IMR-90 (cell line): ENCODE data around the gene ADCY2.

ENCODE experiments used
- MXI1 ChIP-seq: IDR thresholded peaks from 2 replicates; pipeline ENCODE4 v1.6.1; 2012; ENCODE audit warnings: low read depth, mild to moderate bottlenecking, low read length, moderate library complexity, borderline replicate concordance
- TF ChIP-seq, protein P1 (sequence below): conservative IDR thresholded peaks from 2 replicates; pipeline ENCODE4 v1.5.1; 2012; ENCODE audit warnings: mild to moderate bottlenecking, low read depth, low read length, improper control_type of control experiment

- TF ChIP-seq, protein P1, sequence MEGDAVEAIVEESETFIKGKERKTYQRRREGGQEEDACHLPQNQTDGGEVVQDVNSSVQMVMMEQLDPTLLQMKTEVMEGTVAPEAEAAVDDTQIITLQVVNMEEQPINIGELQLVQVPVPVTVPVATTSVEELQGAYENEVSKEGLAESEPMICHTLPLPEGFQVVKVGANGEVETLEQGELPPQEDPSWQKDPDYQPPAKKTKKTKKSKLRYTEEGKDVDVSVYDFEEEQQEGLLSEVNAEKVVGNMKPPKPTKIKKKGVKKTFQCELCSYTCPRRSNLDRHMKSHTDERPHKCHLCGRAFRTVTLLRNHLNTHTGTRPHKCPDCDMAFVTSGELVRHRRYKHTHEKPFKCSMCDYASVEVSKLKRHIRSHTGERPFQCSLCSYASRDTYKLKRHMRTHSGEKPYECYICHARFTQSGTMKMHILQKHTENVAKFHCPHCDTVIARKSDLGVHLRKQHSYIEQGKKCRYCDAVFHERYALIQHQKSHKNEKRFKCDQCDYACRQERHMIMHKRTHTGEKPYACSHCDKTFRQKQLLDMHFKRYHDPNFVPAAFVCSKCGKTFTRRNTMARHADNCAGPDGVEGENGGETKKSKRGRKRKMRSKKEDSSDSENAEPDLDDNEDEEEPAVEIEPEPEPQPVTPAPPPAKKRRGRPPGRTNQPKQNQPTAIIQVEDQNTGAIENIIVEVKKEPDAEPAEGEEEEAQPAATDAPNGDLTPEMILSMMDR: no peak
- TF ChIP-seq MXI1: no peak
Measured at GRCh38 chr5:7393921-7394799, 1.8 kb upstream of the ADCY2 start.
